ENCODE results near the gene CSNK1D.

DNA sequence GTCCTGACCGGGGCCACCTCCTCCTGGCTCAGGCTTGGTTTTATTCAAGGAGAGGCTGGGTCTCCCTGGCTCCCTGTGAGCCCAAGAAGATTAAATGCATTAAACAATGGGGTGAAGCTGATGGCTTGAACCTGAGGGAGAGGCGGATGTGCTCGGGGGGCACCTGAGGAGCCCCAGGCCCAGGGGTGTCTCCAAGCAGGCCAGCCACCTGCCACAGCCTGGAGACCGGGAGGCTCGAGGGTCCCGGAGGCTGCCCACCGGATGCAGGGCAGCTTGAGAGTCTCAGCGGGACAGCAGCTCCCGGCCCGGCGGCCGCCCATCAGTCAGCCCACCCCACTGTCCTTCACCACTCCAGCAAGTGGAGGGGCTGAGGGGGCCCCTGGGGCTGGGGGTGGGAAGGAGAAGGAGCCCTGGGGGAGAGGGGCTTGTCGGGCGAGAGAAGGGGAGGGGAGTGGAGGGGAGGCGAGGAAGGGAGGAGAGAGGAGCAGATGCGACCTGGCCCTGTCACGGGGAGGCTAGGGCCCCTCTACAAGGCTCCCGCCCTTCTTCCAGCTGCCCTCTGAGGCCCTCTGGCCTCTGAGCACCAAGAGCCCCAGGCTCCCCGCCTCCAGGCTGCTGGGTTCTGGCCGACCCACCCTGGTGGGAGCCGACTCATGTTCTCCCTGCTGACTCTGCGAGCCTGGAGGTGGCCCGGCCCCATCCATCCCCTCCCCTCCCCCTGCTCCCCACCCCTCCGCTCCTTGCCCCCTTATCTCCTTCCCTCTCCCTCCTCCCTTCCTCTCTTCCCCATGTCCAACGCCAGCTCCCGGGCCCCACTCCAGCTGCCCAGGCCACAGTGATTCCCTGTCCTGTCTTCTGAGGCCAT is 30.7 kb upstream of the CSNK1D start:
- TF ChIP-seq, protein P1, sequence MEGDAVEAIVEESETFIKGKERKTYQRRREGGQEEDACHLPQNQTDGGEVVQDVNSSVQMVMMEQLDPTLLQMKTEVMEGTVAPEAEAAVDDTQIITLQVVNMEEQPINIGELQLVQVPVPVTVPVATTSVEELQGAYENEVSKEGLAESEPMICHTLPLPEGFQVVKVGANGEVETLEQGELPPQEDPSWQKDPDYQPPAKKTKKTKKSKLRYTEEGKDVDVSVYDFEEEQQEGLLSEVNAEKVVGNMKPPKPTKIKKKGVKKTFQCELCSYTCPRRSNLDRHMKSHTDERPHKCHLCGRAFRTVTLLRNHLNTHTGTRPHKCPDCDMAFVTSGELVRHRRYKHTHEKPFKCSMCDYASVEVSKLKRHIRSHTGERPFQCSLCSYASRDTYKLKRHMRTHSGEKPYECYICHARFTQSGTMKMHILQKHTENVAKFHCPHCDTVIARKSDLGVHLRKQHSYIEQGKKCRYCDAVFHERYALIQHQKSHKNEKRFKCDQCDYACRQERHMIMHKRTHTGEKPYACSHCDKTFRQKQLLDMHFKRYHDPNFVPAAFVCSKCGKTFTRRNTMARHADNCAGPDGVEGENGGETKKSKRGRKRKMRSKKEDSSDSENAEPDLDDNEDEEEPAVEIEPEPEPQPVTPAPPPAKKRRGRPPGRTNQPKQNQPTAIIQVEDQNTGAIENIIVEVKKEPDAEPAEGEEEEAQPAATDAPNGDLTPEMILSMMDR (IDR thresholded peaks at IDR 0.05): no peak
- TF ChIP-seq POLR2A (IDR thresholded peaks at IDR 0.05): no peak

Data from adrenal gland (tissue), 5 donors.